Measurements from ENCODE around the gene SULT6B1.

- no peak for TF ChIP-seq GATA2 (IDR thresholded peaks at IDR 0.05; ENCODE audit: low read depth, low read length)
- TF ChIP-seq GATA3 (IDR thresholded peaks at IDR 0.05; ENCODE audit: low read depth, low read length), result no peak
These were observed 16.9 kb downstream of the SULT6B1 start for GRCh38 chr2:37171624-37171950.

All from SH-SY5Y (cell line).